Dermis lymphatic vessel endothelial cell (primary cell): ENCODE results near the gene ROPN1B. TPM values are rescaled to one million over a fixed set of nuclear protein-coding genes. Genes with fewer than 3 reads are reported as not detected.

Source experiments
- total RNA-seq: library from RNA; depleted of rRNA; stranded (reverse); fragments of >200 nt; gene quantifications from 2 replicates; pipeline ENCODE4 v1.2.1, GENCODE V29; 2014

Gene ROPN1B
- total RNA-seq, result not detected in 2 replicates

DNA sequence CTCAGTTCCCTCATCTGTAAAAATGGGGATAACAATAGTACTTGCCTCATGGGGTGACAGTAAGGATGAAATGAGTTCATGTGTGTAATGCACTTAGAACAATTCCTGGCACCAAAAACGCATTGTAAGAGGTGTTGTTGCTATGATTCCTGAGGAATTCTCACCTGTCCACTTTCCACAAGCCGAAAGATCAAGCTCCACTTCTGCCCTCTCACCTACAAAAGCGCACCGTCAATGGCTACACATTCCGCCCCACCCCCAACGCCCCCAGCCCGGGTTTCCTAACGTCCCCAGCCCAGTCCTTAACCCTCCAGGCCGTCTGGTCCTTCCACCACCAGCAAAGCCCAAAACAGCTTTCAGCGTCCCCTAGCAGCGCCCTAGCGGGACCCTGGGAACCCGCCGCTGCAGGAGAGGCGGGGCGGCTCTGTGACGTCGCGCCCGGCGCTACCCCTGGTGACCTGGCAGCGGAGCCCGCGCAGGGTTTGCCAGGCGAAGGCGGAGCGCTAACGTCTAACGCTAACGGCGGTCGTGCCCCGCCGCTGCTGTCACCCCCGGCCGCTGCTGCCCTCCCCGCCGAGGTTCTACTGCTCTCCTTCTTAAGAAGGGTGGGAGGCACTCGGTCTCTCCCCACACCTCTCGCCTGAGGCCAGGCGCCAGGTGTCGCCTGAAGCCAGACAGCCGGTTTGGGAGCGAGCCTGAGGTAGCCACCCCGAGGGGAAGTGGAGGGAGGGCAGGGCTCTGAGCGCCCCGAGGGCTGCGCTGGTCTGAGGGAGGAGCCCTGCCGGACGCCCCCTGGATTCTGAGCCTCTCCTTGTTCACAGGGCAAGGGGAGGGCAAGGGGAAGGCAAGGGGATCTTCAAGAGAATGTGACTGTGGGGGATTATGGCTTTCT is at the start of gene ROPN1B:
Gene ROPN1B (plus strand): TSS at position 478 of the 892 bp plus-strand sequence. CDS start 2,877 bp downstream, outside the sequence.

Other genes starting within 250 kb of the ROPN1B start
- 104 and 182 TPM in 2 replicates for gene SLC41A3, start 114.9 kb downstream of the ROPN1B start, total RNA-seq
- 0.09 TPM in 1 of 2 replicates, not detected in the other for gene ALDH1L1, start 211.4 kb downstream of the ROPN1B start, total RNA-seq